K562 (cell line): ENCODE results near the gene FAM180B. TPM values are rescaled to one million over a fixed set of nuclear protein-coding genes. Genes with fewer than 3 reads are reported as not detected.

ENCODE experiments used
- CBX8 ChIP-seq: fragments of 200-600 bp; sonication (generic); IDR thresholded peaks from 2 replicates; pipeline ENCODE4 v1.6.1; 2012; ENCODE audit warnings: borderline replicate concordance, mixed run types, low read depth, mild to moderate bottlenecking, moderate library complexity, mixed read lengths, low read length, control low read depth, inconsistent platforms; ENCODE audit not compliant: poor library complexity, severe bottlenecking; ENCODE audit errors: extremely low read depth
- HMG20B ChIP-seq: fragments of 250-450 bp; sonication (Bioruptor Pico); IDR thresholded peaks from 2 replicates; pipeline ENCODE4 v1.5.0; 2021; ENCODE audit warnings: mild to moderate bottlenecking
- LCOR ChIP-seq: sonication (generic); formaldehyde crosslinking; IDR thresholded peaks from 2 replicates; pipeline ENCODE4 v1.8.0; 2022; ENCODE audit warnings: mild to moderate bottlenecking, missing genetic modification reagents
- NR4A1 ChIP-seq, 2 experiments: fragments of 250-450 bp in 1 of 2; fragments of 450-650 bp in 1 of 2; sonication (Bioruptor Pico) in 1 of 2; IDR thresholded peaks; 2 replicates each; pipeline versions ENCODE4 v1.4.0 to v1.6.1; 2016 to 2020; ENCODE audit warnings: mild to moderate bottlenecking in 2 of 2, missing compliant biosample characterization in 1 of 2, missing genetic modification characterization in 1 of 2, moderate library complexity in 1 of 2
- PHB ChIP-seq: fragments of 250-450 bp; sonication (Bioruptor Pico); IDR thresholded peaks from 2 replicates; pipeline ENCODE4 v1.5.0; 2021
- PHF20 ChIP-seq: fragments of 450-650 bp; IDR thresholded peaks from 2 replicates; pipeline ENCODE4 v1.6.1; 2018; ENCODE audit not compliant: partially characterized antibody
- TCF7 ChIP-seq: sonication (generic); IDR thresholded peaks from 2 replicates; pipeline ENCODE4 v1.6.1; 2016; ENCODE audit warnings: antibody characterized with exemption, borderline replicate concordance
- TEAD2 ChIP-seq: fragments of 450-650 bp; IDR thresholded peaks from 2 replicates; pipeline ENCODE4 v1.6.1; 2016; ENCODE audit warnings: missing genetic modification characterization, control low read depth, missing compliant biosample characterization
- ZFP30 ChIP-seq: fragments of 250-450 bp; sonication (Bioruptor Pico); IDR thresholded peaks from 2 replicates; pipeline ENCODE4 v1.8.0; 2022; ENCODE audit warnings: moderate library complexity, mild to moderate bottlenecking, inconsistent platforms, borderline replicate concordance
- ZNF175 ChIP-seq: fragments of 200-800 bp; sonication (Bioruptor generic); IDR thresholded peaks from 2 replicates; pipeline ENCODE4 v1.6.1; 2016; ENCODE audit warnings: low read depth, mild to moderate bottlenecking, missing genetic modification characterization, missing compliant biosample characterization
- ZNF449 ChIP-seq: fragments of 250-450 bp; sonication (Bioruptor Pico); IDR thresholded peaks from 2 replicates; pipeline ENCODE4 v1.8.0; 2022; ENCODE audit warnings: moderate library complexity, mild to moderate bottlenecking, inconsistent platforms
- ZNF740 ChIP-seq, 3 experiments: fragments of 200-800 bp in 1 of 3; sonication (Bioruptor generic) in 1 of 3; sonication (generic) in 1 of 3; formaldehyde crosslinking in 1 of 3; IDR thresholded peaks; 2 replicates each; pipeline versions ENCODE4 v1.6.1 to v1.8.0; 2016 to 2022; ENCODE audit warnings: mild to moderate bottlenecking in 2 of 3, missing compliant biosample characterization in 2 of 3, missing genetic modification characterization in 2 of 3, missing genetic modification reagents in 1 of 3
- polyA plus RNA-seq, 8 experiments: library from polyadenylated mRNA; depleted of rRNA in 4 of 8; stranded (reverse) in 5 of 8; unstranded in 3 of 8; fragments of >200 nt; fragmentation: Nextera tagmentation in 2 of 8; fragmentation: Illumina TruSeq in 1 of 8; extraction: Ambion mirVana in 2 of 8; extraction: Trizol in 1 of 8; gene quantifications; 2 replicates each; pipeline versions ENCODE4 v1.2.1 to v1.2.3, GENCODE V29; 2011 to 2014; ENCODE audit warnings: inconsistent platforms in 1 of 8, missing spikeins in 1 of 8
- total RNA-seq, 7 experiments: library from RNA; depleted of rRNA in 6 of 7; stranded (reverse); fragments of >200 nt in 6 of 7; fragmentation: Illumina TruSeq in 2 of 7; extraction: Trizol in 2 of 7; gene quantifications; 2 replicates each; pipeline versions ENCODE4 v1.2.1 to v1.2.3, GENCODE V29; 2011 to 2021; ENCODE audit warnings: low replicate concordance in 1 of 7
- TF ChIP-seq, protein P1 (sequence below): fragments of 450-650 bp; formaldehyde crosslinking; IDR thresholded peaks from 2 replicates; pipeline ENCODE4 v1.4.0; 2022; ENCODE audit warnings: missing genetic modification characterization

The FAM180B gene
- total and polyA plus RNA-seq, 9 of the 15 experiments (the other 6 are each of a cell fraction or from before 2014, with no cell fraction given), result 0.05 to 0.14 TPM; not detected in 7

DNA sequence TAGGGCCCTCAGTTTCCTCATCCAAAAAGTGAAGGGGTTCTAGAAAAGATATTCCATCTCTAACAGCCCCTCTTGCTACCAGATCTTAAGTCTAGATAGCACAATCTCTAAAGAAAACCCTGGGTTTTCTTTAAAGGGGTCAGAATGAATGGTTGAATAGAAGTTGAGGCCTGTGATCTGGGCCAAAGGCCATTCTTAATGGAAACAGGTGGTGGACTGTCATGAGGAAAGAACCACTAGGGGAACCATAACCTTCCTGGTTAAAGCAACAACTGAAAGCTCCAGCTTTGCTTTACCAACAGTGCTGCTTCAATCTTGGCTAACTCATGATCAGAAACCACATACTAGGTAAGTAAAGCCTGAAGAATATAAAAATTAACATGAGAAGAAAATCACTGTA lies 35.4 kb upstream of the FAM180B start (continued):
- no peak for TF ChIP-seq ZNF449
- TF ChIP-seq TCF7, result no peak
- TF ChIP-seq, protein P1, sequence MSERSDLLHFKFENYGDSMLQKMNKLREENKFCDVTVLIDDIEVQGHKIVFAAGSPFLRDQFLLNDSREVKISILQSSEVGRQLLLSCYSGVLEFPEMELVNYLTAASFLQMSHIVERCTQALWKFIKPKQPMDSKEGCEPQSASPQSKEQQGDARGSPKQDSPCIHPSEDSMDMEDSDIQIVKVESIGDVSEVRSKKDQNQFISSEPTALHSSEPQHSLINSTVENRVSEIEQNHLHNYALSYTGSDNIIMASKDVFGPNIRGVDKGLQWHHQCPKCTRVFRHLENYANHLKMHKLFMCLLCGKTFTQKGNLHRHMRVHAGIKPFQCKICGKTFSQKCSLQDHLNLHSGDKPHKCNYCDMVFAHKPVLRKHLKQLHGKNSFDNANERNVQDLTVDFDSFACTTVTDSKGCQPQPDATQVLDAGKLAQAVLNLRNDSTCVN (CRISPR knock-in tag), result no peak
- no peak for TF ChIP-seq CBX8
- no peak for TF ChIP-seq HMG20B (CRISPR knock-in tag)
- TF ChIP-seq PHB (CRISPR knock-in tag), result no peak
- no peak for TF ChIP-seq PHF20
- TF ChIP-seq NR4A1 (CRISPR knock-in tag; IDR thresholded peaks at IDR 0.05), result no peak
- TF ChIP-seq NR4A1 (tag; IDR thresholded peaks at IDR 0.05), result no peak
- TF ChIP-seq TEAD2 (tag), result no peak
- TF ChIP-seq ZNF740 (CRISPR knock-in tag; IDR thresholded peaks at IDR 0.05), result no peak
- TF ChIP-seq ZNF740 (tag; IDR thresholded peaks at IDR 0.05), result no peak
- TF ChIP-seq ZNF175 (CRISPR knock-in tag), result no peak
- no peak for TF ChIP-seq LCOR
- TF ChIP-seq ZFP30 (CRISPR knock-in tag), result no peak
